Endothelial cell of umbilical vein (primary cell): ENCODE results near the gene PUS3. TPM values are rescaled to one million over a fixed set of nuclear protein-coding genes. Genes with fewer than 3 reads are reported as not detected.
A peak's percentile ranks its signal among the peaks of the same experiment; 100 is the strongest.

Experiments used
- BruUV-seq: library from RNA; stranded (reverse); fragments of 400-500 nt; replicated peaks from 2 replicates; lab custom pipeline; 2021; lab: Mats Ljungman, UMichigan
- CTCF ChIA-PET: fragments of 300-600, 350-600 bp; sonication (Branson Sonifier 250); formaldehyde crosslinking; loops from one replicate; lab custom pipeline; 2021; ENCODE audit warnings: antibody characterized with exemption, inconsistent platforms; lab: Charles Lee
- POLR2A ChIA-PET: fragments of 300-600, 350-600 bp; sonication (Branson Sonifier 250); formaldehyde crosslinking; loops from one replicate; lab custom pipeline; 2021; ENCODE audit warnings: antibody characterized with exemption, inconsistent platforms; lab: Charles Lee
- DNase-seq: peaks from one replicate; pipeline ENCODE4 v3.0.0-alpha.2; 2011; ENCODE audit warnings: low read depth, low spot score
- FAIRE-seq: peaks from 2 replicates; lab custom pipeline; 2011; peaks lifted over from hg19 to GRCh38; lab: Jason Lieb, UNC
- H2AFZ ChIP-seq: 2 replicates; pipeline ENCODE4 v1.6.0; 2012; ENCODE audit warnings: low read depth, low read length, control low read depth, inconsistent platforms
- H3K27ac ChIP-seq: 2 replicates; pipeline ENCODE4 v1.5.1; 2011; ENCODE audit warnings: low read depth, mild to moderate bottlenecking, control low read depth, low read length, moderate library complexity; ENCODE audit not compliant: insufficient read depth
- H3K27me3 ChIP-seq, 2 experiments: 2 replicates each; pipeline versions ENCODE4 v1.6.0 to v1.6.1; 2011; ENCODE audit warnings: low read length in 2 of 2, mixed read lengths in 1 of 2; ENCODE audit not compliant: control insufficient read depth in 2 of 2, insufficient read depth in 2 of 2
- H3K36me3 ChIP-seq, 2 experiments: 2 replicates in 1 of 2; 3 replicates in 1 of 2; pipeline ENCODE4 v1.5.1; 2011; ENCODE audit warnings: low read length in 2 of 2, mild to moderate bottlenecking in 1 of 2, moderate library complexity in 1 of 2; ENCODE audit not compliant: control insufficient read depth in 2 of 2, insufficient read depth in 2 of 2; ENCODE audit errors: extremely low read depth in 1 of 2
- H3K4me1 ChIP-seq: 3 replicates; pipeline ENCODE4 v1.5.1; 2011; ENCODE audit warnings: mild to moderate bottlenecking, low read length; ENCODE audit not compliant: control insufficient read depth, insufficient read depth; ENCODE audit errors: extremely low read depth
- H3K4me2 ChIP-seq: 2 replicates; pipeline ENCODE4 v1.6.1; 2011; ENCODE audit warnings: low read length, control low read depth, mixed read lengths; ENCODE audit not compliant: insufficient read depth
- H3K4me3 ChIP-seq, 3 experiments: fragments of 200-600 bp in 1 of 3; sonication (generic), shearing (Covaris generic) in 1 of 3; replicated peaks in 1 of 3; 2 replicates each; pipeline ENCODE4 v1.5.1; 2011 to 2016; ENCODE audit warnings: control low read depth in 3 of 3, low read length in 3 of 3, mild to moderate bottlenecking in 2 of 3, inconsistent platforms in 1 of 3, low read depth in 1 of 3, moderate library complexity in 1 of 3; ENCODE audit not compliant: insufficient read depth in 1 of 3
- H3K79me2 ChIP-seq: 2 replicates; pipeline ENCODE4 v1.6.0; 2012; ENCODE audit warnings: low read length, inconsistent platforms; ENCODE audit not compliant: control insufficient read depth, insufficient read depth
- H3K9ac ChIP-seq: replicated peaks from 2 replicates; pipeline ENCODE3; 2011; ENCODE audit warnings: low read length, control low read depth; ENCODE audit not compliant: insufficient read depth; ENCODE audit errors: extremely low read depth
- H3K9me1 ChIP-seq: replicated peaks from 3 replicates; pipeline ENCODE4 v1.6.0; 2011; ENCODE audit warnings: mild to moderate bottlenecking, low read length; ENCODE audit not compliant: control insufficient read depth, insufficient read depth; ENCODE audit errors: extremely low read depth
- H3K9me3 ChIP-seq: replicated peaks from 2 replicates; pipeline ENCODE4 v1.5.1; 2012; ENCODE audit warnings: low read length, inconsistent platforms; ENCODE audit not compliant: control insufficient read depth, insufficient read depth
- H4K20me1 ChIP-seq: replicated peaks from 2 replicates; pipeline ENCODE3; 2011; ENCODE audit warnings: mild to moderate bottlenecking, low read length; ENCODE audit not compliant: control insufficient read depth, insufficient read depth; ENCODE audit errors: extremely low read depth
- CTCF ChIP-seq, 2 donors: IDR thresholded peaks; 1 replicate in 1 of 2; 2 replicates in 1 of 2; pipeline ENCODE4 v1.5.1; 2011; ENCODE audit warnings: low read length in 2 of 2, mild to moderate bottlenecking in 2 of 2, moderate library complexity in 2 of 2, control low read depth in 1 of 2, inconsistent platforms in 1 of 2, low read depth in 1 of 2; ENCODE audit not compliant: insufficient read depth in 1 of 2; ENCODE audit errors: extremely low read depth in 1 of 2
- EZH2 ChIP-seq: IDR thresholded peaks from 2 replicates; pipeline ENCODE4 v1.6.1; 2012; ENCODE audit warnings: borderline replicate concordance, low read depth, mild to moderate bottlenecking, moderate library complexity, low read length, inconsistent platforms; ENCODE audit not compliant: severe bottlenecking
- FOS ChIP-seq: IDR thresholded peaks from 2 replicates; pipeline ENCODE4 v1.6.1; 2011; ENCODE audit warnings: mild to moderate bottlenecking, low read length, moderate library complexity, borderline replicate concordance; ENCODE audit not compliant: insufficient read depth
- JUN ChIP-seq: IDR thresholded peaks from 2 replicates; pipeline ENCODE4 v1.6.1; 2011; ENCODE audit warnings: borderline replicate concordance, low read depth; ENCODE audit not compliant: insufficient read length, insufficient read depth
- MAX ChIP-seq: IDR thresholded peaks from 2 replicates; pipeline ENCODE4 v1.6.1; 2011; ENCODE audit not compliant: insufficient read depth, insufficient read length
- MYC ChIP-seq: IDR thresholded peaks from one replicate; pipeline ENCODE4 v1.6.1; 2011; ENCODE audit warnings: mild to moderate bottlenecking, low read depth, low read length
- POLR2A ChIP-seq: IDR thresholded peaks from 2 replicates; pipeline ENCODE4 v1.6.1; 2012; ENCODE audit warnings: low read depth, mild to moderate bottlenecking, control low read depth, low read length
- POLR2AphosphoS5 ChIP-seq: IDR thresholded peaks from 2 replicates; pipeline ENCODE4 v1.6.1; 2012; ENCODE audit warnings: low read depth, mild to moderate bottlenecking, control low read depth, low read length, moderate library complexity; ENCODE audit not compliant: insufficient read depth
- dilution Hi-C: fragments of 300-500 bp; cut with MboI; formaldehyde crosslinking; loops from one replicate; pipeline ENCODE4 v1.15.0; 2019; ENCODE audit warnings: low sequenced_read_pairs; ENCODE audit not compliant: extremely low pct_ligation_motif_present
- intact Hi-C: fragments of 100-400 bp; cut with micrococcal nuclease; formaldehyde crosslinking; loops from one replicate; pipeline ENCODE4 v1.10.0; 2022
- polyA plus RNA-seq, 4 experiments: library from polyadenylated mRNA; depleted of rRNA in 3 of 4; stranded (reverse) in 3 of 4; unstranded in 1 of 4; fragments of >200 nt; gene quantifications; 2 replicates each; pipeline versions ENCODE4 v1.2.1 to v1.2.3, GENCODE V29; 2011 to 2012; ENCODE audit warnings: missing spikeins in 1 of 4
- total RNA-seq: library from RNA; stranded (reverse); gene quantifications from 2 replicates; pipeline ENCODE4 v1.2.3, GENCODE V29; 2021

PUS3 gene
- total and polyA plus RNA-seq, 2 donors (not counting 3 experiments of a cell fraction or from before 2014, with no cell fraction given) = 5.1 to 10.3 TPM

- DNase-seq = no peak
- ChIA-PET CTCF (interaction anchor here (1.6 to 1.7 kb wide), 2 partner anchors 22 to 254 kb away, joined by 3 read pairs; partner anchors contain the start of gene PUS3), POLR2A (no interaction called here)
- intact Hi-C loops = no loop called here
- Histone ChIP-seq H3K27ac (no peak overlapping the region), H3K4me2 (no peak overlapping the region), H3K27me3 (no peaks in the 10 kb centered on the region), H3K9me3 (no peaks in the 10 kb centered on the region), H4K20me1 (no peaks in the 10 kb centered on the region), H2AFZ (no peak overlapping the region), H3K9ac (no peak overlapping the region), H3K79me2 (no peaks in the 10 kb centered on the region), H3K4me1 (peaks cover 5% of the 10 kb centered on the region), H3K4me3 (no peak overlapping the region), H3K9me1 (no peaks in the 10 kb centered on the region), H3K36me3 (no peaks in the 10 kb centered on the region)
- no TSS peak for BruUV-seq
- dilution Hi-C loops = no loop called here
- TF ChIP-seq MAX = no peak
- TF ChIP-seq EZH2 = no peak
- no peak for TF ChIP-seq POLR2AphosphoS5
- no peak for TF ChIP-seq JUN
- TF ChIP-seq FOS = no peak
- no peak for TF ChIP-seq POLR2A
- FAIRE-seq = no peak
Observed at GRCh38 chr11:125881291-125881690, 21.7 kb downstream of the PUS3 start.

- POLR2A ChIA-PET = no interaction called here
- Histone ChIP-seq H3K27me3 (no peaks in the 10 kb centered on the region), H3K4me1 (no peaks in the 10 kb centered on the region), H4K20me1 (no peaks in the 10 kb centered on the region), H3K4me3 (no peak overlapping the region), H3K27ac (no peak overlapping the region), H3K9ac (no peak overlapping the region), H3K9me3 (no peaks in the 10 kb centered on the region), H3K79me2 (no peaks in the 10 kb centered on the region), H3K4me2 (no peak overlapping the region), H2AFZ (no peak overlapping the region), H3K36me3 (no peaks in the 10 kb centered on the region), H3K9me1 (no peaks in the 10 kb centered on the region)
- intact Hi-C loops (loop anchor here (1.0 to 10.0 kb wide), 7 partner anchors 150 to 780 kb away; partner anchors contain the start of genes EI24 and PKNOX2), dilution Hi-C loops (no loop called here)
- peak; percentile 66 for DNase-seq
- CTCF ChIA-PET = interaction anchor here (0.7 to 2.4 kb wide), 15 partner anchors 11 to 451 kb away, joined by 3 to 29 read pairs (median 3); partner anchors contain the start of gene PUS3
- BruUV-seq = no TSS peak
- FAIRE-seq = peak; percentile 86
- no peak for TF ChIP-seq MYC
- peak; percentile 70 to 77 for TF ChIP-seq CTCF (IDR thresholded peaks at IDR 0.05; ENCODE audit: extremely low read depth in 1 of 2, insufficient read depth in 1 of 2, low read depth in 1 of 2, low read length in 2 of 2)
Observed at GRCh38 chr11:125874556-125875124, 28.4 kb downstream of the PUS3 start.
